Hepatocyte (in vitro differentiated cells): ENCODE measurements around the gene JOSD2. TPM values are rescaled to one million over a fixed set of nuclear protein-coding genes. Genes with fewer than 3 reads are reported as not detected.

ENCODE experiments used
- DNase-seq: peaks from one replicate; pipeline ENCODE4 v3.0.0-alpha.2; 2016; ENCODE audit warnings: low spot score
- H2AFZ ChIP-seq: fragments of 200-600 bp; sonication (generic); 2 replicates; pipeline ENCODE4 v1.6.0; 2016; ENCODE audit warnings: antibody characterized with exemption, mild to moderate bottlenecking
- H3K27ac ChIP-seq: fragments of 200-600 bp; sonication (generic); 2 replicates; pipeline ENCODE4 v1.5.1; 2016; ENCODE audit warnings: mild to moderate bottlenecking
- H3K27me3 ChIP-seq: fragments of 200-600 bp; sonication (generic); 2 replicates; pipeline ENCODE4 v1.6.1; 2016
- H3K36me3 ChIP-seq: fragments of 200-600 bp; sonication (generic); replicated peaks from 2 replicates; pipeline ENCODE4 v1.5.1; 2016; ENCODE audit warnings: low read depth; ENCODE audit not compliant: insufficient read depth
- H3K4me1 ChIP-seq: fragments of 200-600 bp; sonication (generic); 2 replicates; pipeline ENCODE4 v1.5.1; 2016; ENCODE audit warnings: mild to moderate bottlenecking, moderate library complexity; ENCODE audit not compliant: insufficient read depth
- H3K4me2 ChIP-seq: fragments of 200-600 bp; sonication (generic); 2 replicates; pipeline ENCODE4 v1.6.0; 2016
- H3K4me3 ChIP-seq: fragments of 200-600 bp; sonication (generic); 2 replicates; pipeline ENCODE4 v1.5.1; 2016; ENCODE audit warnings: mild to moderate bottlenecking
- H3K79me2 ChIP-seq: fragments of 200-600 bp; sonication (generic); 2 replicates; pipeline ENCODE4 v1.6.0; 2017; ENCODE audit warnings: mild to moderate bottlenecking
- H3K9me2 ChIP-seq: fragments of 200-600 bp; sonication (generic); replicated peaks from 2 replicates; pipeline ENCODE4 v1.6.0; 2017; ENCODE audit warnings: mild to moderate bottlenecking; ENCODE audit not compliant: insufficient read depth
- H3K9me3 ChIP-seq: fragments of 200-600 bp; sonication (generic); 2 replicates; pipeline ENCODE4 v1.5.1; 2016; ENCODE audit warnings: low read depth, mild to moderate bottlenecking
- H4K20me1 ChIP-seq: fragments of 200-600 bp; sonication (generic); 2 replicates; pipeline ENCODE4 v1.6.0; 2016; ENCODE audit warnings: mild to moderate bottlenecking; ENCODE audit not compliant: insufficient read depth, poor library complexity, severe bottlenecking
- CTCF ChIP-seq: fragments of 200-600 bp; sonication (generic); IDR thresholded peaks from 2 replicates; pipeline ENCODE4 v1.5.1; 2016; ENCODE audit warnings: antibody characterized with exemption, mild to moderate bottlenecking; ENCODE audit not compliant: poor library complexity
- EZH2 ChIP-seq: fragments of 200-600 bp; sonication (generic); IDR thresholded peaks from 2 replicates; pipeline ENCODE4 v1.6.1; 2016; ENCODE audit warnings: antibody characterized with exemption, mild to moderate bottlenecking, borderline replicate concordance
- EZH2phosphoT487 ChIP-seq: fragments of 200-600 bp; sonication (generic); IDR thresholded peaks from one replicate; pipeline ENCODE4 v1.6.1; 2018; ENCODE audit warnings: antibody characterized with exemption, mild to moderate bottlenecking, low read depth, moderate library complexity; ENCODE audit not compliant: unreplicated experiment, severe bottlenecking
- WGBS: methylation state at CpG from one replicate; pipeline ENCODE4 v1.1.6; 2016; ENCODE audit warnings: low lambda C conversion rate; ENCODE audit errors: missing lambda C conversion rate; 5-methylcytosine and 5-hydroxymethylcytosine counted together
- polyA plus RNA-seq: library from polyadenylated mRNA; unstranded; fragments of >200 nt; fragmentation: Nextera tagmentation; extraction: Ambion mirVana; gene quantifications from 2 replicates; pipeline ENCODE4 v1.2.1, GENCODE V29; 2016
- total RNA-seq: library from RNA; depleted of rRNA; stranded (reverse); fragments of >200 nt; gene quantifications from 2 replicates; pipeline ENCODE4 v1.2.3, GENCODE V29; 2014

JOSD2 gene
- total and polyA plus RNA-seq, 2 experiments from 2014 or later, result 19.0 to 82.9 TPM

- no peaks in the 10 kb centered on the region for H3K79me2 ChIP-seq
- no peaks in the 10 kb centered on the region for H4K20me1 ChIP-seq
- H3K27me3 ChIP-seq, result no peaks in the 10 kb centered on the region
- H3K4me3 ChIP-seq, result no peak overlapping the region
- TF ChIP-seq EZH2phosphoT487, result no peak
- TF ChIP-seq EZH2, result no peak
- no peak for TF ChIP-seq CTCF
- H3K36me3 ChIP-seq, result no peaks in the 10 kb centered on the region
- H3K4me1 ChIP-seq, result no peaks in the 10 kb centered on the region
- H2AFZ ChIP-seq, result no peak overlapping the region
- H3K4me2 ChIP-seq, result no peak overlapping the region
- no peaks in the 10 kb centered on the region for H3K9me2 ChIP-seq
- H3K27ac ChIP-seq, result no peak overlapping the region
- WGBS, result 93% methylated on average over 7 of the region's 13 CpGs
- H3K9me3 ChIP-seq, result no peaks in the 10 kb centered on the region
- peak; percentile 34 for DNase-seq
Observed at GRCh38 chr19:50465000-50465399, 46.0 kb downstream of the JOSD2 start.

GRCh38 chr19:50464348-50464747 lies 46.6 kb downstream of the JOSD2 start:
- WGBS, result 88% methylated on average over 19 of the region's 19 CpGs
- no peaks in the 10 kb centered on the region for H3K9me3 ChIP-seq
- H2AFZ ChIP-seq, result no peak overlapping the region
- H3K27ac ChIP-seq, result no peak overlapping the region
- DNase-seq, result peak; percentile 4
- H3K4me2 ChIP-seq, result no peak overlapping the region
- H3K9me2 ChIP-seq, result no peaks in the 10 kb centered on the region
- no peaks in the 10 kb centered on the region for H4K20me1 ChIP-seq
- H3K4me1 ChIP-seq, result no peaks in the 10 kb centered on the region
- H3K79me2 ChIP-seq, result no peaks in the 10 kb centered on the region
- H3K27me3 ChIP-seq, result no peaks in the 10 kb centered on the region
- TF ChIP-seq EZH2phosphoT487 (no peak), CTCF (no peak), EZH2 (no peak)
- no peaks in the 10 kb centered on the region for H3K36me3 ChIP-seq
- no peak overlapping the region for H3K4me3 ChIP-seq

GRCh38 chr19:50462970-50463369 lies 48.0 kb downstream of the JOSD2 start:
- no peak overlapping the region for H3K4me2 ChIP-seq
- WGBS, result 74% methylated on average over 7 of the region's 7 CpGs
- DNase-seq, result no peak
- no peaks in the 10 kb centered on the region for H3K9me3 ChIP-seq
- H3K27ac ChIP-seq, result no peak overlapping the region
- TF ChIP-seq EZH2 (no peak), CTCF (no peak), EZH2phosphoT487 (no peak)
- no peak overlapping the region for H2AFZ ChIP-seq
- no peaks in the 10 kb centered on the region for H3K4me1 ChIP-seq
- no peaks in the 10 kb centered on the region for H3K9me2 ChIP-seq
- no peaks in the 10 kb centered on the region for H3K36me3 ChIP-seq
- H3K4me3 ChIP-seq, result no peak overlapping the region
- no peaks in the 10 kb centered on the region for H4K20me1 ChIP-seq
- no peaks in the 10 kb centered on the region for H3K27me3 ChIP-seq
- H3K79me2 ChIP-seq, result no peaks in the 10 kb centered on the region
